ENCODE measurements around the gene NPEPPS. TPM values are rescaled to one million over a fixed set of nuclear protein-coding genes. Genes with fewer than 3 reads are reported as not detected.

The NPEPPS gene
- total and polyA plus RNA-seq, 2 donors (not counting 3 experiments of a cell fraction or from before 2014, with no cell fraction given), result 69.2 to 102 TPM

GRCh38 chr17:47663912-47664623 is 133.2 kb downstream of the NPEPPS start:
- peak; percentile 80 for DNase-seq (ENCODE audit: low read depth, low spot score)

More at GRCh38 chr17:47663912-47664623, 133.2 kb downstream of the NPEPPS start:
- H3K27ac ChIP-seq (ENCODE audit: insufficient read depth, low read depth, low read length), result no peak overlapping the region
- no peaks in the 10 kb centered on the region for H3K9me3 ChIP-seq (replicated peaks; ENCODE audit: control insufficient read depth, insufficient read depth, low read length)
- H3K4me1 ChIP-seq (ENCODE audit: control insufficient read depth, extremely low read depth, insufficient read depth, low read length), result no peaks in the 10 kb centered on the region
- peaks cover 42 to 59% of the 10 kb centered on the region in 2 experiments for H3K36me3 ChIP-seq (ENCODE audit: control insufficient read depth in 2 of 2, extremely low read depth in 1 of 2, insufficient read depth in 2 of 2, low read length in 2 of 2)
- dilution Hi-C loops (cut with MboI; ENCODE audit: extremely low pct_ligation_motif_present, low sequenced_read_pairs), result no loop called here
- H3K9me1 ChIP-seq (replicated peaks; ENCODE audit: control insufficient read depth, extremely low read depth, insufficient read depth, low read length), result no peaks in the 10 kb centered on the region
- peaks cover 37% of the 10 kb centered on the region for H3K79me2 ChIP-seq (ENCODE audit: control insufficient read depth, insufficient read depth, low read length)
- intact Hi-C loops (cut with micrococcal nuclease), result loop anchor here (5.0 kb wide), 1 partner anchor 138 kb away; no protein-coding TSS in a partner anchor
- BruUV-seq (replicated peaks), result no TSS peak
- no peak overlapping the region for H3K4me2 ChIP-seq (ENCODE audit: insufficient read depth, low read length)
- TF ChIP-seq POLR2AphosphoS5 (IDR thresholded peaks at IDR 0.05; ENCODE audit: insufficient read depth, low read depth, low read length) (peak; percentile 14), GATA2 (IDR thresholded peaks at IDR 0.05; ENCODE audit: insufficient read depth, insufficient read length, low read depth, low read length) (no peak)
- TF ChIP-seq, protein P1, sequence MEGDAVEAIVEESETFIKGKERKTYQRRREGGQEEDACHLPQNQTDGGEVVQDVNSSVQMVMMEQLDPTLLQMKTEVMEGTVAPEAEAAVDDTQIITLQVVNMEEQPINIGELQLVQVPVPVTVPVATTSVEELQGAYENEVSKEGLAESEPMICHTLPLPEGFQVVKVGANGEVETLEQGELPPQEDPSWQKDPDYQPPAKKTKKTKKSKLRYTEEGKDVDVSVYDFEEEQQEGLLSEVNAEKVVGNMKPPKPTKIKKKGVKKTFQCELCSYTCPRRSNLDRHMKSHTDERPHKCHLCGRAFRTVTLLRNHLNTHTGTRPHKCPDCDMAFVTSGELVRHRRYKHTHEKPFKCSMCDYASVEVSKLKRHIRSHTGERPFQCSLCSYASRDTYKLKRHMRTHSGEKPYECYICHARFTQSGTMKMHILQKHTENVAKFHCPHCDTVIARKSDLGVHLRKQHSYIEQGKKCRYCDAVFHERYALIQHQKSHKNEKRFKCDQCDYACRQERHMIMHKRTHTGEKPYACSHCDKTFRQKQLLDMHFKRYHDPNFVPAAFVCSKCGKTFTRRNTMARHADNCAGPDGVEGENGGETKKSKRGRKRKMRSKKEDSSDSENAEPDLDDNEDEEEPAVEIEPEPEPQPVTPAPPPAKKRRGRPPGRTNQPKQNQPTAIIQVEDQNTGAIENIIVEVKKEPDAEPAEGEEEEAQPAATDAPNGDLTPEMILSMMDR (IDR thresholded peaks at IDR 0.05; ENCODE audit: extremely low read depth in 1 of 2, insufficient read depth in 1 of 2, low read depth in 1 of 2, low read length in 2 of 2), result peak; percentile 69 to 78
- peak; percentile 53 for FAIRE-seq
- peaks cover 17% of the 10 kb centered on the region for H4K20me1 ChIP-seq (replicated peaks; ENCODE audit: control insufficient read depth, extremely low read depth, insufficient read depth, low read length)
- CTCF ChIA-PET, result interaction anchor here (0.8 to 4.1 kb wide), 18 partner anchors 9 to 167 kb away, joined by 3 to 43 read pairs (median 4); partner anchors contain the start of genes KPNB1, LRRC46, MRPL10 and TBKBP1
- POLR2A ChIA-PET, result interaction anchor here (1.0 kb wide), 1 partner anchor 9 kb away, joined by 4 read pairs; no protein-coding TSS in a partner anchor
- H3K4me3 ChIP-seq (replicated peaks in 1 of 3; ENCODE audit: insufficient read depth in 1 of 3, low read depth in 1 of 3, low read length in 3 of 3), result no peak overlapping the region
- H2AFZ ChIP-seq (ENCODE audit: low read depth, low read length), result no peak overlapping the region
- no peak overlapping the region for H3K9ac ChIP-seq (replicated peaks; ENCODE audit: extremely low read depth, insufficient read depth, low read length)
- H3K27me3 ChIP-seq (ENCODE audit: control insufficient read depth in 2 of 2, insufficient read depth in 2 of 2, low read length in 2 of 2), result no peaks in the 10 kb centered on the region

All from endothelial cell of umbilical vein (primary cell).